Left renal pelvis (tissue), 4 donors: ENCODE measurements around the gene MUC2. TPM values are rescaled to one million over a fixed set of nuclear protein-coding genes. Genes with fewer than 3 reads are reported as not detected.

Experiments used
- DNase-seq, 4 donors: peaks; one replicate each; pipeline ENCODE4 v3.0.0-alpha.2; 2013; ENCODE audit warnings: low read depth in 4 of 4, low spot score in 3 of 4
- polyA plus RNA-seq, 4 donors: library from polyadenylated mRNA; unstranded; fragments of 120-200 nt; gene quantifications; one replicate each; pipeline ENCODE4 v1.2.1, GENCODE V29; 2013; ENCODE audit not compliant: insufficient read length in 4 of 4

The MUC2 gene
- polyA plus RNA-seq, 4 donors = 0.01 to 0.18 (median 0.17) TPM; not detected in 1

GRCh38 chr11:1036303-1036923 lies 38.3 kb upstream of the MUC2 start, which contains the start of gene MUC6:
MUC6 (minus strand) TSS chr11:1036718; CDS start chr11:1036655, 63 bp downstream.
- DNase-seq = no peak

GRCh38 chr11:1036931-1037330 lies 37.7 kb upstream of the MUC2 start:
- DNase-seq = no peak

DNA sequence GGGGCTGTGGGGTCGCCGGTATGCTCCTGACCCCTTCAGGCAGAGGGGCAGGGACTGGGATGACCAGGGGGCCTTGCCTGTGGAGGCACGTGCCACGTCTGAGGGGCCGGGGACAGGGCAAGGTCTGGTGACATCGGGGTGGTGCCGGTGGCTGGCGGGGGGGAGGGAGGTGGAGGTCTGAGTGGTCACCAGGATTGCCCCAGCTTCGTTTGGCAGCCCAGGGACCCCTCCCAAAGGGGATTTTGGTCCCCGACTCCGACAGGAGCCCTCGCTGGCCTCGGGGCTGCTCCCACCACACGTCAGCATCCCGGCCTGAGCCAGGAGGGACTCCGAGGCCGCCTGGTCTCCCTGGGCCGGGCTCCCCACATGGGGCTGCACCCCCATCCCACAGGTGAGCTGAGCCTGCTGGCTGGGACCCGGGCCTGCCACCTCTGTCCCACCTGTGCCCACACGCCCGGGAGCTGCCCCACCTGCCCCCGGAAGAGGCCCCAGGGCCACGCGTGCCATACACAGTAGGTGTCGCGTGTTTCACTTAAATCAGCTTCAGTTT lies 37.1 kb upstream of the MUC2 start:
- DNase-seq = no peak

GRCh38 chr11:1038361-1038760 lies 36.3 kb upstream of the MUC2 start:
- DNase-seq = no peak

GRCh38 chr11:1038921-1039320 lies 35.8 kb upstream of the MUC2 start:
- DNase-seq = no peak

DNA sequence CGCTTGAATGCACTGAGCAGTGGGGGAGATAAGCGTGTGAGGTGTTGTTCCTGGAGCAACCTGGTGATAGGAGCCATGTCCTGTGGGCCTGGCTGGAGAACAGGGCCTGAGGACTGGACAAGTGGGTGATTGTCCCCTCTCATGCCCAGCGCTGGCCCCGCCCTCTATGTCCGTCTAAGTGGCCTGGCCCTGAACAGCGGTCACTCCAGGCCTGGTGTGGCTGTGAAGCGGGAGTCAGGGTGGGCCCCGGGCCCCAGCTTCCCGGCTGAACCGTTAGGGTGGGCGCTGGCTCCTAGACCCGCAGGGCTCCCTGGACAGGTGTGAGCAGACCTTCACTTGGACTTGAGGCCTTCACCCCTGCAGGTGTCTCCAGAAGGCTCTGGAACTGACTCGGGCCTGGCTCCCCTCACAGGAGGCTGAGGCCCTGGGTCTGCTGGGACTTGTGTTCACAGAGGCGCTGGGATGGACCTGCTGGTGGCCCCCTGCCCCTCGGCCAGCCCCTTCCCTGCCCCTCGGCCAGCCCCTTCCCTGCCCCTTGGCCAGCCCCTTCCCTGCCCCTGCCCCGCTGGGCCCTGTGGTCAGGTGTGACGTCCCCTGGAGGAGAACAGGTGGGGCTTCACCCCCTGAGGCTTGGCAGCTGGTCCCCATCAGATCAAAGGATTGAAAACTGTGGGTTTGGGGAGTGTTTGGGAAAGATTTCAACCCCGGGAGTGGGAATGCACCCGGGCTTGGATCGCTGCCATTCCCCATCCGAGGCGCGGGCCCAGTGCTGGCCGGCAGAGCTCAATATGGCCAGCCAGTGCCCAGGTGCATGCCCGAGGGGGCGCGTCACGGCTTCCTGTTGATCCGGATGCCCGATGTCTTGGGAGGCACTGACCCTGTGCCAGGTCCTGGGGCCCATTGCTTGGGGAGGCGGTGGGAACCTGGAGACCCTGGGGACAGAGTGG lies 34.9 kb upstream of the MUC2 start:
- no peak for DNase-seq

DNA sequence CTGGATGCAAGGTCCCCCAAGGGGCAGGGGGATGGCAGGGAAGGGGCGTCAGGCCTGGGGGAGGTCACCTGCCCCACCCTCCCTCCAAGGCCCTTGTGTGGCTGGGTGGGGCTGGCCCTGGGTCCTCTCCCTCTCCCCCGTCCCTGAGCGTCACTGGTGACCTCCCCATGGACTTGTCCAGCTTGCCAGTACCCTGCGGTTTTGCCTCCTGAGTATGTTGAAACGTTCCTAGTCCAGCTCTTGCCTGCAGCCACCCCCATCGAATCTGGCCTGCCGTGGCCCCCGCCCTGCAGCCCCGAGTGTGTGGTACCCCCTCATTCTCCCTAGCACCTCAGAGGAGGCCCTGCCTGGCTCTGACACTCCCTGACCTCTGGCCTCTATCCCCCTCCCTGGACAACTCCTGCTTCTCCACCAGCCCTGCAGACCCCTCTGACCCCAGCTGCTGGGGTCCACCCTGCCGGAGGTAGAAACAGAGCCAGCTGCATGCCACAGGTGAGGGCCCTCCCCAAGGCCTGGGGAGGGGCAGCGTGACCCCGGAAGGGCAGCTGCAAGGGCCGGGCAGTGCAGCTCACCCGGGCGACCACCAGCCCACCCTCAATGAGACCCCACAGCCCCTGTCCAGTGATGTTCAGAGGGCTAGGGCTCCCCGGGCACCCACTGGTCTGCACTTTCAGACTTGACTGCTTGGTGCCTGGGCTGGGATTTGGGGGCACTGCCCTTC lies 34.1 kb upstream of the MUC2 start:
- DNase-seq = no peak

DNA sequence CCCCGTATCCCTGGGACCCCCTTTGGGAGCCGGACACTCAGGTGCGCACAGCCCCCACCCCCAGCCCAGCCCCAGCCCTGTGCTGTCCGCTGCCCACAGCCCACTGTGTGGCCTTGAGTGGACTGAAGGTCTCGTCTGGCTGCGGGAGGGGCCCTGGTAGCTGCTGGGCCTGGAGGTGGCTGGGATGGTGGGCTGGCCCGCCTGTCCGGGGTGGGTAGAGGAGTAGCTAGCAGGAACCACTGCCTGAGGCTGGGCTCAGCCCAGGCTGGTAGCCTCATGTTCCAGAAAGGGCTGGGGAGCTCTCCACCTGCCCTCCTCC lies 33.6 kb upstream of the MUC2 start:
- no peak for DNase-seq

- no peak for DNase-seq
Measured at GRCh38 chr11:1041471-1041870, 33.2 kb upstream of the MUC2 start.

DNA sequence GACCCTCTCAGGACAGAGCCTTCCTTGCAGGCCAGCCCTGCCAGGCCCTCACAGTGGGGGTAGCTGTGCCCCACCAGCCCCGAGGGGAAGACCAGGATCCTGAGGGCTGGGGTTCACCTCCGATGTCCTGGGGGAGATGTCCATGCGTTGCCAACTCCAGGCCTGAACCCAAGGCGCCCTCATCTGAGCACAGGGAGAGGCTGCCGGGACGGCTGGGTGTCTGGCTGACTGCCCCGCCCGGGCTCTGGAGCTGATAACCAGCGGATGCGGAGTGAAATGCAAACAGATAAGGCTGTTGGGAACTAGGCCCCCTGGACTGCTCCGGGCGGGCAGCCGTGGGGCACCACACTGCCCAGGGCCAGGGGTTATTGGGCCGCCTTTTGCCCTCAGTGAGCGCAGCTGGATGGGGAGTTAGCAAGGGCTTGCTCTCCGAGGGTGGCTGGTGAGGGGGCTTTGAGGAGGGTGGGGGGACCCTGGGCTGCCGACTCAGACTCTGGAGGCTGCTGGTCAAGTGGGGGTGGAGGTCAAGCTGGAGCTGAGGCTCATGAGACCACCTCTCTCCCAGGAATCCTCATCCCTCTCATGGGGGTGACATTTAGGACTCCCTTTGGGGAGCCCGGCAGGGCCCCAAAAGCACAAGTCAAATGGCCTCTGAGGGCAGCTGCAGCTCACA lies 32.6 kb upstream of the MUC2 start:
- DNase-seq = no peak

DNA sequence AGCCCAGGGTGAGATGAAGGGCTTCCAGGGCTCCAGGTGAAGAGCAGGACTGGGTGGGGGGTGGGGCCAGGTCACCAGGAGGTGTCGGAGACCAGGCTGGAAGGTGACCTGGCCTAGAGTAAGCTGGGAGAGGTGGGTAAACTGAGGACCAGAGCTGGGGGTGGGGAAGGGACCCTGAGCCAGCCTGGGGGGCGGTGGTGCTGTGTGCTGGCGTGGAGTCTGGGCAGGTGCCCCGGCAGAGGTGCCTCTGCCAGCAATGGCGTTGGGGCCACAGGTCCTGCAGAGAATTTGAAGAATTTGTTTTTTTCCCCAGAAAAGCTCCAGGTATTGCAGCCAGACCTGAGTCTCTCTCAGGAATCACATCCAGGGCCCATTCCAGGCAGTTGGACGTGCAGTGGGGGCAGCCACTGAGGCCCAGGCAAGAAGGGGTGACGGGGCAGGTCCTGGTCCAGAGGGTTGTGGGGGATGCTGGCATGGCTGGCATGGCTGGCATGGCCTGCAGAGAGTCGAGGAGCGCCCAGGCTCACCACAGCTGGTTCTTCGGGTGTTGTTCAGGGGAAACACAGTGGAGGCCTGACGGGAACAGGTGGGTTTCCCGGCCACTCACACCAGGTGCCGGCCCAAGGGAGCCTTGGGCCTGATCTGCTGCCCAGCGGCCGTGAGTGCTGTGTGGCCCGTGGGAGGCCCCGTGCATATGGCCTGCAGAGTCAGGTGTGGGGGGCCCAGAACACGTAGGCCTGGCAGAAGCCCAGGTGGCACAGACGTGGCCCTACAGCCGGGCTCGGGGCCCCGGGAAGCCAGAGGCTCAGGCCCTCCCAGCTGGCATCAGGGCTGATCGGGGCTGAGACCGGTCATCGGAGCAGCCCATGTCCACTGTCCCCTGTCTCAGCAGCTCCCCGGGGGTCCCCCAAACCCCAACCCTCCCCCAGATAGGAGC lies 31.8 kb upstream of the MUC2 start:
- DNase-seq = no peak

DNA sequence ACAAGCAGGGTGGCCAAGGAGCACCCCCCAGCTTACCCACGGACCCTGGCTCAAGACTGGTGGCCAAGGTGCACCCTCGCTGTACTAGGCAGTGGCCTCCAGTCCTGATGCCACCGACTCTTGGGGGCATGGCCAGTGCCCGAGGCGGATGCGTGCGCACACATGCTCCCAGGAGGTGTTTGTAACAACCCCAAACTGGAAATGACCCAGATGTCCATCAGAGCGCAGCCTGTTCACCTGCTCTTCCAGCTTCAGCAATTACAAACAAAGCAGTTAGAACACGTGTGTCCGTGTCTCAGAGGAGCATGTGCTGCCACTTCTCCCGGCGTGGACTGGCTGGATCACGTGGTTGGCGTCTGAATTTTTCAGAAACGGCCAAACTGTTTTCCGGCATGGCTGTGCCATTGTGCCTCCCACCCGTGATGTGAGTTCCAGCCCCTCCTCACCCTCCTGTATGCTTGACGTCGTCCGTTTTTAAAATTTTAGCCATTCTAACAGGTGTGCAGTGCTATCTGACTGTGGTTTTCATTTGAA lies 31.0 kb upstream of the MUC2 start:
- DNase-seq = no peak

GRCh38 chr11:1044160-1044559 lies 30.5 kb upstream of the MUC2 start:
- DNase-seq = no peak

- DNase-seq = no peak
Measured at GRCh38 chr11:1047595-1048156, 27.0 kb upstream of the MUC2 start.

DNA sequence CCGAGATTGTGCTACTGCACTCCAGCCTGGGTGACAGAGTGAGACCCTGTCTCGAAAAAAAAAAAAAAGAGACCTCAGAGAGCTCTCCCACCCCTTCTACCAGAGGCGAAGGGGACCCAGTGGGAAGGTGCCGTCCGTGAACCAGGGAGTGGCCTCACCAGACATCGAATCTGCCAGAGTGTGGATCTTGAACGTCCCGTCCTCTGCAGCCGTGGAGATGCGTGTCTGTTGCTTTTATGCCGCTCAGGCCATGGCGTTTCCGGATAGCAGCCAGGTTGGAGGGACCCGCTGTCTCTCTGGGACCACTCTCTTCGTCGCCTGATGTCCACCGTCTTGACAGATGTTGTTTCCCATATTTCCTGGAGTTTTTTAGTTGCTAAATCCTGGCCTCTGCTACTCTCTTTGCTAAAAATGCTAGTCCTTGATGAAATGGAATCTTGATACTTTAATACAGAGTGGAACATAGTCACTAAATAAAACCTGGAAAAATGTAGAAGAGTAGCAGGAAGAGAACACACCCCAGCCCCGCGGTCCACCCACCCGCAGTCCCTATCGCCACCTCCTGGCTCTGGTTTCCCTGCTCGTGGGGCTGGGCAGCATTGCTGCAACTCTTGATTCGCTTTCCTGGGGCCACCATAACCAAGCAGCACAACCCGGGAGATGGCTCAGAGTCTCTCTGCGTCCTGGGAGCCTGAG lies 26.2 kb upstream of the MUC2 start:
- DNase-seq = no peak

DNA sequence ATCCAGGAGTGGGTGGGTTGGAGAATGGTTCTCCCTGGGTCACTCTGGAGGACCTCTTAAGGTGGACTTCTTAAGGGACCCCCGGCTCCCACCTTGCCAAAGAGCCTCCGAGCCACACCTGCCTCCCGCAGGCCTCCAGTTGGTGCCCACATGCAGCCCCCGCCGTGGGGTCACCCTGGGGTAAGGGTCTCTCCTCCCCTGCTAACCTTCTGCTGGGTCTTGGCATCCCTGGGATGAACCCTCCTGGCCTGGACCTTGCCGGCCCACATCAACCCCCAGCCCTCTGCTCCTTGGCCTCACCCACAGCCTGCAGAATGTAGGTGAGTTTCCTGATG lies 25.6 kb upstream of the MUC2 start:
- DNase-seq = no peak

- no peak for DNase-seq
Measured at GRCh38 chr11:1049431-1049891, 25.2 kb upstream of the MUC2 start.

DNA sequence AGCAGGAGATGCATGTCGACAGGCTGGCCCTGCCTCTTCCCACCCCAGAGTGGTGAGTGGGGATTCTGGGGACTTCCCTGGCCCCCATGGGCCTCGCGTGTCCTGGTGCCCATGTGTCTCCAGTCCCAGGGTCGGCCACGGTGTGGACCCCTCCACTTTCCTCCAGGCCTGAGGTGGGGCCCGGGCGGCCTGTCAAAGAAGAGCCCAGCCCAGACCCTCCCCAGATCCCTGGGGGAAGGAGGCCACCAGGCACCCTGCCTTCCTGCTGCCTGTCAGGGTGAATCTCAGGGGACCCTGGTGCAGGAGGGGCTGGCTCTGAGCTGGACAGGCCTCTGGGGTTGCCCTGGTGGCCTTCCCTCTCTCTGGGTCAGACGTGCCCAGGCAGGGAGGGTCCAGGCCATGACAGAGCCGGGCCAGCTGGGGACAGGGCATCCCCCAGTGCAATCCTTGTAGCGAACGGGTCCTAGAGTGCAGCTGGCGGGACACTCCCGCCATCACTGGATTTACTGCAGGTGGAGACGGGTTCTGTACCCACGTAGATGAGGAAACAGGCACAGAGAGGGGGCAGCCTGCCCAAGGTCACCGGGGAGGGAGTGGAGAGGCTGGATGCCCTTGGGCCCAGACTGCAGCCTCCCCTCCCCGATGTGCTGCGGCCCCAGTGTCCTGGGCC lies 24.6 kb upstream of the MUC2 start:
- DNase-seq = no peak
